Upper lobe of left lung (tissue), 6 donors: Measurements from ENCODE around the gene KDM4B. TPM values are rescaled to one million over a fixed set of nuclear protein-coding genes. Genes with fewer than 3 reads are reported as not detected.
A peak's percentile ranks its signal among the peaks of the same experiment; 100 is the strongest.

Experiments used
- ATAC-seq, 2 donors: fragments of 200-7000 bp; cut with Tn5 transposase; one replicate each; pipeline ENCODE4 v1.9.1; 2022; ENCODE audit warnings: mild to moderate bottlenecking in 2 of 2, moderate library complexity in 2 of 2; ENCODE audit not compliant: low FRiP score in 2 of 2
- DNase-seq, 2 donors: peaks; one replicate each; pipeline ENCODE4 v3.0.0-alpha.2; 2019 to 2020
- H3K27ac ChIP-seq, 4 donors: fragments of 200-600 bp; sonication (generic); one replicate each; pipeline ENCODE4 v1.5.1; 2016 to 2019
- H3K27me3 ChIP-seq, 4 donors: fragments of 200-600 bp; sonication (generic); one replicate each; pipeline ENCODE4 v1.5.1; 2017 to 2019
- H3K36me3 ChIP-seq, 4 donors: fragments of 200-600 bp; sonication (generic); one replicate each; pipeline ENCODE4 v1.5.1; 2016 to 2019
- H3K4me1 ChIP-seq, 4 donors: fragments of 200-600 bp; sonication (generic); one replicate each; pipeline ENCODE4 v1.5.1; 2018 to 2019
- H3K4me3 ChIP-seq, 4 donors: fragments of 200-600 bp; sonication (generic); one replicate each; pipeline ENCODE4 v1.5.1; 2017 to 2019; ENCODE audit warnings: mild to moderate bottlenecking in 2 of 4, moderate library complexity in 1 of 4
- H3K9me3 ChIP-seq, 4 donors: fragments of 200-600 bp; sonication (generic); one replicate each; pipeline ENCODE4 v1.5.1; 2018 to 2019
- EP300 ChIP-seq, 4 donors: sonication (generic); formaldehyde crosslinking; IDR thresholded peaks; one replicate each; pipeline ENCODE4 v1.5.1; 2017; ENCODE audit warnings: antibody characterized with exemption in 4 of 4, control low read depth in 2 of 4
- POLR2A ChIP-seq, 4 donors: fragments of 450-650 bp; IDR thresholded peaks; one replicate each; pipeline ENCODE4 v1.5.1; 2016 to 2017; ENCODE audit warnings: antibody characterized with exemption in 4 of 4, mild to moderate bottlenecking in 2 of 4
- POLR2AphosphoS5 ChIP-seq, 2 donors: sonication (generic); formaldehyde crosslinking; IDR thresholded peaks; one replicate each; pipeline ENCODE4 v1.5.1; 2017; ENCODE audit warnings: antibody characterized with exemption in 2 of 2
- WGBS, 2 donors: methylation state at CpG; one replicate each; pipeline ENCODE4 v1.1.5; 2017 to 2018; 5-methylcytosine and 5-hydroxymethylcytosine counted together
- total RNA-seq, 6 donors: library from RNA; depleted of rRNA in 4 of 6; stranded (reverse); fragments of >200 nt in 4 of 6; gene quantifications; one replicate each; pipeline versions ENCODE4 v1.1.0 to v1.2.1, GENCODE V29; 2016 to 2021
- TF ChIP-seq, protein P1 (sequence below), 6 experiments: fragments of 450-650 bp in 4 of 6; fragments of 200-600 bp in 2 of 6; sonication (generic) in 2 of 6; IDR thresholded peaks; one replicate each; pipeline ENCODE4 v1.5.1; 2016 to 2019; ENCODE audit warnings: antibody characterized with exemption in 6 of 6
- donor health status: DM: no; HTN: no; CAD: no; lungs with moderate emphysema.
- donor health status: DM: no; HTN: yes; CAD: no; lungs with severe emphysema.

The KDM4B gene
- total RNA-seq, 6 donors from 2014 or later, result 28.1 to 112 (median 38.2) TPM

DNA sequence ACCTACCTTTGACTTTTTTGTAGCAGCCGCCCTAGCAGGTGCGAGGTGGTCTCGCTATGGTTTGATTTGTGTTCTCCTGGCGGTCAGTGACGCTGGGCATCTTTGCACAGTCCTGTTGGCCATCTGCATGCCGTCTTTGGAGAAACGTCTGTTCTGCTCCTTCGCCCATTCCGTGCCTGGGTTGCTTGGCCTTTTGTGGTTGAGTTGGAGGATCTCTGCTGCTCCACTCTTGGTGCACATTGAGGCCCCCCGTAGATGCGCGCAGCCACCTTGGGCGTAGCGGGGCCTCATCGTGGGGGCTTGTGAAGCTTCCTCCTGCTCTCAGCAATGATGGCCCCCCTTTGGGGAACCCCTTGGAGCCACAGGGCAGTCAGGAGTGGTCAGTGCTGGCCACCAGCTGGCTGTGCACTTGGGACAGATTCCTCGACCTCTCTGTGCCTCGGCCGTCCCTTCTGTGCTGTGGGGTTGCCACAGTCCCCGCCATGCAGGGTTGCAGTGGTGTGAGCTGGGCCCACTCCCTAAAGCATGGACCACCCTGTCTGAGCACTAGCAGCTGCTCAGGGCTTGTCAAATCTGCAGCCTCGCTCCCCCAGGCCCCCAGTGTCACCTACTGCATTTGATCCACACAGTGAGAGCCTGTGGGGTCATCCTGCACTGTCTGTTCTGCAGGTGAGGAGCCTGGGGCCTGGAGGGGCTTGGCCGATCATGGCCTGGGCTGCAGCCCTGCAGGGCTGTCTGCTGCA is 170.8 kb downstream of the KDM4B start:
- Histone ChIP-seq H3K9me3 (no peaks in the 10 kb centered on the region), H3K27me3 (no peaks in the 10 kb centered on the region), H3K4me3 (no peak overlapping the region), H3K27ac (no peak overlapping the region), H3K4me1 (peaks cover 0 to 16% (median 2%) of the 10 kb centered on the region in 4 donors), H3K36me3 (peaks cover 26 to 96% (median 86%) of the 10 kb centered on the region in 4 donors)
- ATAC-seq (no peak), DNase-seq (peak in 1 of 2 donors; percentile 47)
- TF ChIP-seq POLR2A (IDR thresholded peaks at IDR 0.05) (no peak), POLR2AphosphoS5 (IDR thresholded peaks at IDR 0.05) (no peak), EP300 (IDR thresholded peaks at IDR 0.05) (no peak)
- TF ChIP-seq, protein P1, sequence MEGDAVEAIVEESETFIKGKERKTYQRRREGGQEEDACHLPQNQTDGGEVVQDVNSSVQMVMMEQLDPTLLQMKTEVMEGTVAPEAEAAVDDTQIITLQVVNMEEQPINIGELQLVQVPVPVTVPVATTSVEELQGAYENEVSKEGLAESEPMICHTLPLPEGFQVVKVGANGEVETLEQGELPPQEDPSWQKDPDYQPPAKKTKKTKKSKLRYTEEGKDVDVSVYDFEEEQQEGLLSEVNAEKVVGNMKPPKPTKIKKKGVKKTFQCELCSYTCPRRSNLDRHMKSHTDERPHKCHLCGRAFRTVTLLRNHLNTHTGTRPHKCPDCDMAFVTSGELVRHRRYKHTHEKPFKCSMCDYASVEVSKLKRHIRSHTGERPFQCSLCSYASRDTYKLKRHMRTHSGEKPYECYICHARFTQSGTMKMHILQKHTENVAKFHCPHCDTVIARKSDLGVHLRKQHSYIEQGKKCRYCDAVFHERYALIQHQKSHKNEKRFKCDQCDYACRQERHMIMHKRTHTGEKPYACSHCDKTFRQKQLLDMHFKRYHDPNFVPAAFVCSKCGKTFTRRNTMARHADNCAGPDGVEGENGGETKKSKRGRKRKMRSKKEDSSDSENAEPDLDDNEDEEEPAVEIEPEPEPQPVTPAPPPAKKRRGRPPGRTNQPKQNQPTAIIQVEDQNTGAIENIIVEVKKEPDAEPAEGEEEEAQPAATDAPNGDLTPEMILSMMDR (IDR thresholded peaks at IDR 0.05), result no peak
- 84 to 91% methylated on average over 20 to 21 of the region's 21 CpGs for WGBS, 2 donors

DNA sequence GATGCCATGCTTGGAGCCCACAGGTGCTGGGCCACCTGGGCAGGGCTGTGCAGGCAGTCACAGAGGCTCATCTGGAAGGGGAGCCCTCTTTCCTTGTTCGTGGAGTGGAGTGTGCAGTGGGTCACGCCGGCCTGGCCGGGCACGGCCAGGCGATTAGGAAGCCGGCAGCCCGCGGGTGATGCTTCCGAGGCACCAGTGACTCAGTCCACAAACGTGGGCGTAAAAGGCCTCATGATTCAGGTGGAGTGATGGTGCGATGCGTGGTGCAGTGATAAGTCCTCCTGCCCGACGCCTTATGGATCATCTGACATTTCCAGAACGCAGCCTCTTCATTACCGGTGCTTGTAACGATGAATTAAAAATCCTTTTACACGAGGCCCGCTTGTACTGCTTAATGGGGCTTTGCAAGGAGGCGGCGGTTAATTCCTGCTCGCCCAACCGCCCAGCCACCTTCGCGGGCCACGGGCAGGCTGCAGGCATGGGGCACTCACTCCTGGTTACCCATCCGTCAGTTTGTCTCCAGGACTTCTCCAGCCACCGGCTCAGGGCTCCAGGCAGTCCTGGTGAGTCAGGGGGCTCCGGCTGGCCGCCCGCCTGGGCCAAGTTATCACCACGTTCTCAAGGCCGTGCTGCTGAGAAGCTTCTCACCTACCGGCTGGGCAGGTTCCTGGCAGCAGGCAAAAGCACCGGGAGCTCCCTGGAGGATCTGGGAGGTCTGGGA is 172.4 kb downstream of the KDM4B start:
- Histone ChIP-seq H3K4me3 (no peak overlapping the region), H3K27ac (no peak overlapping the region), H3K4me1 (peaks cover 0 to 16% (median 2%) of the 10 kb centered on the region in 4 donors), H3K36me3 (peaks cover 25 to 96% (median 87%) of the 10 kb centered on the region in 4 donors), H3K27me3 (no peaks in the 10 kb centered on the region), H3K9me3 (no peaks in the 10 kb centered on the region)
- 93 to 94% methylated on average over 24 to 37 of the region's 37 CpGs for WGBS, 2 donors
- ATAC-seq (no peak), DNase-seq (peak in 1 of 2 donors; percentile 71)
- TF ChIP-seq POLR2AphosphoS5 (IDR thresholded peaks at IDR 0.05) (no peak), POLR2A (IDR thresholded peaks at IDR 0.05) (no peak), EP300 (IDR thresholded peaks at IDR 0.05) (no peak)
- TF ChIP-seq, protein P1 (IDR thresholded peaks at IDR 0.05), result no peak

DNA sequence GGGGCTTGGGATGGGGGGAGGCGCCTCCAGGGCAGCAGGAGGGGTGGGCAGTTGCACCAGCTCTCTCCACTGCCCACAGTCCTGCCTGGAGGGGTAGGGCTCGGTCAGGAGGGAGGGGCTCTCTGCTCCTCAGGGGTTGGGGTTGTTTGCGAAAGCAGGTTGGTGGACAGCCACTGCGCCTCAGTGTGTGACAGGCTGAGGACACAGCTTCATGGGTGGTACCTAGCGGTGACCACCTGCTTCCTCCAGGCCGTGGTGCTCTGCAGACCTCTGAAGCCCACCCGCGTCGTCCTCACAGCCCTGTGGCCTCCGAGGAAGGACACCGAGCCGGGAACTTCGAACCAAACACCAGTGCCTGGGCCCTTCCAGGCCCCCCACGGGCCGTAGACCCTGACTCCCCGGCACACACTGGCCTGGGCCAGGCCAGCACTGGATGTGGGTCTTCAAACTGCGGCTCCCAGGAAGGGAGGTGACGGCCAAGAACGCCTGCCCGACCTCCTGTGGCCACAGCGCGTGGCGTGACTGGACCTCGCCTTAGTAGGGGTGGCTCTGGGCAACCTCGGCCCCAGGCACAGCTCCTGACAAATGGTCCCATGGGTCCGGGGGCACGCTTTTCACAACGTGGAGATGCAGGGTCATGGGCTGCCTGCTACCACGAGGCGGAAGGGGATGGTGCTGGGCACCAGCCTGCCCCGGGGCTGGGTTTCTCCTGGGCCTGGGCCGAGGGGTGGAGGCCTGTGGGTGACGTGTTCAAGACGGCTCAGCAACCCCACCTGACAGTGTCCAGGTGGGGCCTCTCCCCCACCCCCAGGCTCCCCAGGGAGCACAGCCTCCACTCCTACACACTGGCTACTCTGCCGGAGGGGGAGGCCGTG is 173.2 kb downstream of the KDM4B start:
- Histone ChIP-seq H3K27me3 (no peaks in the 10 kb centered on the region), H3K36me3 (peaks cover 29 to 93% (median 83%) of the 10 kb centered on the region in 4 donors), H3K27ac (no peak overlapping the region), H3K4me1 (peaks cover 0 to 16% (median 2%) of the 10 kb centered on the region in 4 donors), H3K9me3 (no peaks in the 10 kb centered on the region), H3K4me3 (no peak overlapping the region)
- no peak for TF ChIP-seq POLR2AphosphoS5 (IDR thresholded peaks at IDR 0.05)
- TF ChIP-seq EP300 (IDR thresholded peaks at IDR 0.05), result no peak
- TF ChIP-seq, protein P1 (IDR thresholded peaks at IDR 0.05), result no peak
- TF ChIP-seq POLR2A (IDR thresholded peaks at IDR 0.05), result no peak
- WGBS, 2 donors, result 94% methylated on average over 9 to 36 of the region's 36 CpGs
- no peak for ATAC-seq
- DNase-seq, result peak in 1 of 2 donors; percentile 69

DNA sequence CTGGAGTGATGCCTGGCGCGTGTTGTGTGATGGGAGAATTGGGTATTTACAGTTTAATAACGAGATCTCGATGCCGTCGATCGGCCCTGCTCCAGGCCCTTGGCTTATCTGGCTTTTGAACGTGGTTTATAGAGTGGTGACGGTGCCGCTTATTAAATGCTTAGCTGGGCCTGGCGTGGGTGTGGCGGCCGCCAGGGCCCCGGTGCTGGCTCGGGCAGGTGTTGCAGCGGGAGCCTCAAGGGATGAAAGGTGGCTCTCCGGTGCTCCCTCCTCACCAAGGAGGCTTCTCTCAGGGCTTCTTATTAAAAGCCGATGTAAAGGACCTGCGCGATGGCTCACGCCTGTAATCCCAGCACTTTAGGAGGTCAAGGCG is 173.8 kb downstream of the KDM4B start:
- Histone ChIP-seq H3K27ac (no peak overlapping the region), H3K4me1 (peaks cover 0 to 16% (median 2%) of the 10 kb centered on the region in 4 donors), H3K27me3 (no peaks in the 10 kb centered on the region), H3K36me3 (peaks cover 31 to 93% (median 80%) of the 10 kb centered on the region in 4 donors), H3K4me3 (no peak overlapping the region), H3K9me3 (no peaks in the 10 kb centered on the region)
- DNase-seq (peak in 1 of 2 donors; percentile 50), ATAC-seq (no peak)
- no peak for TF ChIP-seq POLR2AphosphoS5 (IDR thresholded peaks at IDR 0.05)
- WGBS, 2 donors, result 94 to 97% methylated on average over 20 to 22 of the region's 22 CpGs
